ENCODE measurements around the gene ERH.
A peak's percentile ranks its signal among the peaks of the same experiment; 100 is the strongest.

ERH gene

GRCh38 chr14:69349091-69349777 is 48.9 kb downstream of the ERH start:
- H3K9me3 ChIP-seq (ENCODE audit: severe bottlenecking), result no peaks in the 10 kb centered on the region
- no peaks in the 10 kb centered on the region for H3K36me3 ChIP-seq
- no peak for DNase-seq
- no peak overlapping the region for H3K27ac ChIP-seq
- no peak for TF ChIP-seq CTCF (IDR thresholded peaks at IDR 0.05; ENCODE audit: low read depth, low read length)
- no peak overlapping the region for H3K4me3 ChIP-seq (ENCODE audit: low read depth, low read length)
- H3K27me3 ChIP-seq (ENCODE audit: insufficient read depth, low read depth, severe bottlenecking), result no peaks in the 10 kb centered on the region

- Histone ChIP-seq H3K4me3 (ENCODE audit: low read depth, low read length) (no peak overlapping the region), H3K27ac (no peak overlapping the region), H3K9me3 (ENCODE audit: severe bottlenecking) (no peaks in the 10 kb centered on the region), H3K36me3 (no peaks in the 10 kb centered on the region), H3K27me3 (ENCODE audit: insufficient read depth, low read depth, severe bottlenecking) (no peaks in the 10 kb centered on the region)
- TF ChIP-seq CTCF (IDR thresholded peaks at IDR 0.05; ENCODE audit: low read depth, low read length), result peak; percentile 78
- peak; percentile 66 for DNase-seq
Observed at GRCh38 chr14:69346710-69347109, 51.4 kb downstream of the ERH start.

GRCh38 chr14:69345402-69345801 is 52.7 kb downstream of the ERH start:
- no peaks in the 10 kb centered on the region for H3K9me3 ChIP-seq (ENCODE audit: severe bottlenecking)
- no peaks in the 10 kb centered on the region for H3K27me3 ChIP-seq (ENCODE audit: insufficient read depth, low read depth, severe bottlenecking)
- no peak for TF ChIP-seq CTCF (IDR thresholded peaks at IDR 0.05; ENCODE audit: low read depth, low read length)
- H3K36me3 ChIP-seq, result no peaks in the 10 kb centered on the region
- peak; percentile 39 for DNase-seq
- no peak overlapping the region for H3K27ac ChIP-seq
- H3K4me3 ChIP-seq (ENCODE audit: low read depth, low read length), result no peak overlapping the region

GRCh38 chr14:69344171-69344570 is 53.9 kb downstream of the ERH start:
- H3K4me3 ChIP-seq (ENCODE audit: low read depth, low read length), result no peak overlapping the region
- H3K27me3 ChIP-seq (ENCODE audit: insufficient read depth, low read depth, severe bottlenecking), result no peaks in the 10 kb centered on the region
- no peak for DNase-seq
- H3K36me3 ChIP-seq, result no peaks in the 10 kb centered on the region
- no peak for TF ChIP-seq CTCF (IDR thresholded peaks at IDR 0.05; ENCODE audit: low read depth, low read length)
- no peaks in the 10 kb centered on the region for H3K9me3 ChIP-seq (ENCODE audit: severe bottlenecking)
- H3K27ac ChIP-seq, result no peak overlapping the region

GRCh38 chr14:69342928-69343525 is 55.1 kb downstream of the ERH start:
- Histone ChIP-seq H3K4me3 (ENCODE audit: low read depth, low read length) (no peak overlapping the region), H3K27me3 (ENCODE audit: insufficient read depth, low read depth, severe bottlenecking) (no peaks in the 10 kb centered on the region), H3K27ac (no peak overlapping the region), H3K36me3 (no peaks in the 10 kb centered on the region), H3K9me3 (ENCODE audit: severe bottlenecking) (no peaks in the 10 kb centered on the region)
- no peak for TF ChIP-seq CTCF (IDR thresholded peaks at IDR 0.05; ENCODE audit: low read depth, low read length)
- no peak for DNase-seq

- no peaks in the 10 kb centered on the region for H3K36me3 ChIP-seq
- no peak overlapping the region for H3K4me3 ChIP-seq (ENCODE audit: low read depth, low read length)
- no peak for TF ChIP-seq CTCF (IDR thresholded peaks at IDR 0.05; ENCODE audit: low read depth, low read length)
- no peaks in the 10 kb centered on the region for H3K27me3 ChIP-seq (ENCODE audit: insufficient read depth, low read depth, severe bottlenecking)
- DNase-seq, result no peak
- no peak overlapping the region for H3K27ac ChIP-seq
- no peaks in the 10 kb centered on the region for H3K9me3 ChIP-seq (ENCODE audit: severe bottlenecking)
Observed at GRCh38 chr14:69339426-69339825, 58.7 kb downstream of the ERH start.
